Measurements from ENCODE around the gene TLN1. TPM values are rescaled to one million over a fixed set of nuclear protein-coding genes. Genes with fewer than 3 reads are reported as not detected.

The TLN1 gene
- total RNA-seq, 1 experiment from 2014 or later, result 109 TPM

DNA sequence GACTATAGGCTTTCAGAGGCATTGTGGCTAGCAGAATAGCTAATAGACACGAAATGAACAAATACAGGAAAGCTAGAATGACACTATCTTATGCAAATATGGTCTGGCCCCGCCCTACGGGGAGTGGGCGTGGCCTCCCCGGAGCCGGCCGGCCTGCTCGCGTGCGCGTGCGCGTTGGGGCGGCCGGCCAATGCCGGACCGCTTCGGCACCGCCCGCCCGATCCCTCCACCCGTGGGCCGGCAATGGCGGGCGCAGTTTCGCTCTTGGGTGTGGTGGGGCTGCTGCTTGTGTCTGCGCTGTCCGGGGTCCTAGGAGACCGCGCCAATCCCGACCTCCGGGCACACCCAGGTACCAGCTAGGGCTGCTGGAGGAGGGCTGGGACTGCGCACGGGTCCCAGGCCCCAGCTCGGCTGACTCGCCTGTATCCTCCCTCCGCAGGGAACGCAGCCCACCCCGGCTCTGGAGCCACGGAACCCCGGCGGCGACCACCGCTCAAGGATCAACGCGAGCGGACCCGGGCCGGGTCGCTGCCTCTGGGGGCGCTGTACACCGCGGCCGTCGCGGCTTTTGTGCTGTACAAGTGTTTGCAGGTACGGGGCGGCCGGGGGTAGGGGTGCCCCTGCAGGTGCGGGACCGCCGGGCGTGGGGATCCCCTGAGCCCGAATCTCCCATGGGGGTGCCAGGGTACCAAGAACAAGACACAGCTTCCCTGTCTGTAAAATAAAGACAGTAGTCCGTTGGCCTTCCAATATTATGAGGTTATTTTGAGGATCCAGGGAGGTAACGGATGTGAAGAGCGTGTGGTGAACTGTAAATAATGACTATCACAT is 73.6 kb downstream of the TLN1 start, which contains the start of gene CCDC107 (continued):
- no peak for TF ChIP-seq ATF2 (CRISPR knock-in tag; IDR thresholded peaks at IDR 0.05; ENCODE audit: borderline replicate concordance, low read depth)
- peak; percentile 72; the same call in 1 of the 2 replicates for TF ChIP-seq ZNF416 (CRISPR knock-in tag; IDR thresholded peaks at IDR 0.05)
- TF ChIP-seq FOXJ3 (CRISPR knock-in tag; IDR thresholded peaks at IDR 0.05; ENCODE audit: borderline replicate concordance), result no peak
- TF ChIP-seq FOXK1 (CRISPR knock-in tag; IDR thresholded peaks at IDR 0.05), result peak; percentile 78; the same call in 1 of the 2 replicates
- TF ChIP-seq E2F1 (CRISPR knock-in tag; IDR thresholded peaks at IDR 0.05), result no peak
- TF ChIP-seq ARID4B (CRISPR knock-in tag; IDR thresholded peaks at IDR 0.05; ENCODE audit: borderline replicate concordance), result 0 out of 2 replicates have a peak, but pooled peaks have one; percentile 18
- 0 out of 2 replicates have a peak, but pooled peaks have one; percentile 13 for TF ChIP-seq SP1 (CRISPR knock-in tag; conservative IDR thresholded peaks at IDR 0.05)
- TF ChIP-seq, protein P1, sequence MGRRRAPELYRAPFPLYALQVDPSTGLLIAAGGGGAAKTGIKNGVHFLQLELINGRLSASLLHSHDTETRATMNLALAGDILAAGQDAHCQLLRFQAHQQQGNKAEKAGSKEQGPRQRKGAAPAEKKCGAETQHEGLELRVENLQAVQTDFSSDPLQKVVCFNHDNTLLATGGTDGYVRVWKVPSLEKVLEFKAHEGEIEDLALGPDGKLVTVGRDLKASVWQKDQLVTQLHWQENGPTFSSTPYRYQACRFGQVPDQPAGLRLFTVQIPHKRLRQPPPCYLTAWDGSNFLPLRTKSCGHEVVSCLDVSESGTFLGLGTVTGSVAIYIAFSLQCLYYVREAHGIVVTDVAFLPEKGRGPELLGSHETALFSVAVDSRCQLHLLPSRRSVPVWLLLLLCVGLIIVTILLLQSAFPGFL (CRISPR knock-in tag; IDR thresholded peaks at IDR 0.05; ENCODE audit: borderline replicate concordance), result peak; percentile 71; the same call in 1 of the 2 replicates
- TF ChIP-seq ZNF425 (CRISPR knock-in tag; conservative IDR thresholded peaks at IDR 0.05), result no peak
- 0 out of 2 replicates have a peak, but pooled peaks have one; percentile 51 for TF ChIP-seq STAT6 (CRISPR knock-in tag; conservative IDR thresholded peaks at IDR 0.05; ENCODE audit: low read depth)
- peak; percentile 19; the same call in 1 of the 2 replicates for TF ChIP-seq ZBTB21 (CRISPR knock-in tag; IDR thresholded peaks at IDR 0.05; ENCODE audit: borderline replicate concordance)
- TF ChIP-seq PRRX2 (CRISPR knock-in tag; IDR thresholded peaks at IDR 0.05), result peak; percentile 53; the same call in 1 of the 2 replicates
- TF ChIP-seq SMAD3 (CRISPR knock-in tag; IDR thresholded peaks at IDR 0.05; ENCODE audit: borderline replicate concordance), result peak; percentile 70; the same call in 1 of the 2 replicates
- peak; percentile 91; the same call in 1 of the 2 replicates for TF ChIP-seq ZNF138 (CRISPR knock-in tag; conservative IDR thresholded peaks at IDR 0.05)
- TF ChIP-seq JAZF1 (CRISPR knock-in tag; IDR thresholded peaks at IDR 0.05), result no peak
- no peak; the same call in 1 of the 2 replicates for TF ChIP-seq ZNF317 (CRISPR knock-in tag; IDR thresholded peaks at IDR 0.05; ENCODE audit: borderline replicate concordance, low read depth)
- TF ChIP-seq RORB (CRISPR knock-in tag; IDR thresholded peaks at IDR 0.05), result no peak
- peak; percentile 99 for TF ChIP-seq HMGXB4 (CRISPR knock-in tag; IDR thresholded peaks at IDR 0.05)
- TF ChIP-seq GABPB1 (CRISPR knock-in tag; IDR thresholded peaks at IDR 0.05), result peak; percentile 37; the same call in 1 of the 2 replicates
- TF ChIP-seq NR3C1 (CRISPR knock-in tag; conservative IDR thresholded peaks at IDR 0.05; ENCODE audit: low read depth), result 0 out of 2 replicates have a peak, but pooled peaks have one; percentile 43
- peak; percentile 49; the same call in 1 of the 2 replicates for TF ChIP-seq SMAD4 (CRISPR knock-in tag; IDR thresholded peaks at IDR 0.05)
- TF ChIP-seq EMX1 (CRISPR knock-in tag; IDR thresholded peaks at IDR 0.05), result 0 out of 2 replicates have a peak, but pooled peaks have one; percentile 49

All from WTC11 (cell line).